B cell (primary cell): Measurements from ENCODE around the gene HAPSTR1. TPM values are rescaled to one million over a fixed set of nuclear protein-coding genes. Genes with fewer than 3 reads are reported as not detected.

Experiments
- ATAC-seq: fragments of 200-7000 bp; cut with Tn5 transposase; one replicate; pipeline ENCODE4 v1.10.0; 2021; ENCODE audit warnings: low read depth, mild to moderate bottlenecking, moderate number of reproducible peaks, moderate library complexity
- CTCF ChIA-PET: fragments of 350-600 bp; sonication (Branson Sonifier 250); formaldehyde crosslinking; loops from one replicate; lab custom pipeline; 2021; ENCODE audit warnings: antibody characterized with exemption, inconsistent platforms; lab: Charles Lee
- POLR2A ChIA-PET: fragments of 350-600 bp; sonication (Branson Sonifier 250); formaldehyde crosslinking; loops from one replicate; lab custom pipeline; 2021; ENCODE audit warnings: antibody characterized with exemption; lab: Charles Lee
- DNase-seq: peaks from one replicate; pipeline ENCODE4 v3.0.0; 2013
- H2AFZ ChIP-seq: 2 replicates; pipeline ENCODE4 v1.6.1; 2012; ENCODE audit warnings: mild to moderate bottlenecking, low read depth, low read length; ENCODE audit not compliant: insufficient read depth, poor library complexity, severe bottlenecking
- H3K27ac ChIP-seq, 2 donors: 1 replicate in 1 of 2; 2 replicates in 1 of 2; pipeline ENCODE4 v1.5.1; 2012 to 2013; ENCODE audit warnings: low read length in 2 of 2, mild to moderate bottlenecking in 2 of 2, moderate library complexity in 1 of 2
- H3K27me3 ChIP-seq, 4 experiments: fragments of 200-600 bp in 1 of 4; sonication (generic) in 1 of 4; replicated peaks in 1 of 4; 1 replicate in 2 of 4; 2 replicates in 2 of 4; pipeline versions ENCODE4 v1.6.1 to v1.7.0; 2013 to 2016; ENCODE audit warnings: low read length in 3 of 4, mild to moderate bottlenecking in 2 of 4, mixed read lengths in 1 of 4, moderate library complexity in 1 of 4; ENCODE audit not compliant: insufficient read depth in 4 of 4, control insufficient read depth in 3 of 4; ENCODE audit errors: control extremely low read depth in 1 of 4
- H3K36me3 ChIP-seq, 2 experiments: replicated peaks in 1 of 2; 1 replicate in 1 of 2; 2 replicates in 1 of 2; pipeline versions ENCODE4 v1.6.1 to v1.7.1; 2013; ENCODE audit warnings: low read length in 1 of 2; ENCODE audit not compliant: insufficient read depth in 2 of 2, control insufficient read depth in 1 of 2; ENCODE audit errors: control extremely low read depth in 1 of 2, extremely low read depth in 1 of 2
- H3K4me1 ChIP-seq, 2 donors: fragments of 200-600 bp in 1 of 2; sonication (generic) in 1 of 2; 1 replicate in 1 of 2; 2 replicates in 1 of 2; pipeline versions ENCODE4 v1.5.1 to v1.6.1; 2013 to 2017; ENCODE audit warnings: low read length in 2 of 2; ENCODE audit not compliant: control insufficient read depth in 2 of 2, insufficient read depth in 2 of 2
- H3K4me2 ChIP-seq: replicated peaks from 2 replicates; pipeline ENCODE3; 2012; ENCODE audit warnings: mild to moderate bottlenecking, low read depth, low read length; ENCODE audit not compliant: poor library complexity, severe bottlenecking
- H3K4me3 ChIP-seq, 5 experiments: fragments of 200-600 bp in 1 of 5; sonication (generic) in 1 of 5; 1 replicate in 3 of 5; 2 replicates in 2 of 5; pipeline versions ENCODE4 v1.5.1 to v1.7.0; 2011 to 2016; ENCODE audit warnings: low read length in 4 of 5, mild to moderate bottlenecking in 4 of 5, low read depth in 2 of 5, control low read depth in 1 of 5, moderate library complexity in 1 of 5; ENCODE audit not compliant: insufficient read depth in 1 of 5; ENCODE audit errors: control extremely low read depth in 1 of 5, extremely low read depth in 1 of 5
- H3K79me2 ChIP-seq: fragments of 200-600 bp; sonication (generic); one replicate; pipeline ENCODE4 v1.6.0; 2016; ENCODE audit warnings: low read length; ENCODE audit not compliant: control insufficient read depth, insufficient read depth
- H3K9ac ChIP-seq: fragments of 200-600 bp; sonication (generic); 2 replicates; pipeline ENCODE4 v1.6.1; 2017; ENCODE audit warnings: mild to moderate bottlenecking, low read length, moderate library complexity
- H3K9me3 ChIP-seq, 3 donors: one replicate each; pipeline versions ENCODE4 v1.6.1 to v1.7.1; 2013; ENCODE audit warnings: low read length in 2 of 3; ENCODE audit not compliant: control insufficient read depth in 2 of 3, insufficient read depth in 1 of 3; ENCODE audit errors: control extremely low read depth in 1 of 3
- H4K20me1 ChIP-seq: 2 replicates; pipeline ENCODE4 v1.6.0; 2012; ENCODE audit warnings: mild to moderate bottlenecking, low read length; ENCODE audit not compliant: insufficient read depth, control insufficient read depth, poor library complexity, severe bottlenecking
- H3K27ac Mint-ChIP-seq: one replicate; pipeline ENCODE4 v1.8.0; 2021; ENCODE audit warnings: mixed read lengths
- H3K27me3 Mint-ChIP-seq: one replicate; pipeline ENCODE4 v1.8.0; 2021; ENCODE audit warnings: mixed read lengths
- H3K4me1 Mint-ChIP-seq: one replicate; pipeline ENCODE4 v1.8.0; 2021; ENCODE audit warnings: mixed read lengths
- H3K4me3 Mint-ChIP-seq: one replicate; pipeline ENCODE4 v1.8.0; 2021; ENCODE audit warnings: mixed read lengths
- H3K9me3 Mint-ChIP-seq: one replicate; pipeline ENCODE4 v1.8.0; 2022; ENCODE audit warnings: mixed read lengths; ENCODE audit not compliant: insufficient read depth
- EZH2 ChIP-seq: IDR thresholded peaks from 2 replicates; pipeline ENCODE4 v1.6.1; 2012; ENCODE audit warnings: borderline replicate concordance, low read depth, mild to moderate bottlenecking, moderate library complexity, low read length; ENCODE audit not compliant: insufficient read depth, poor library complexity, severe bottlenecking
- WGBS: methylation state at CpG from one replicate; pipeline ENCODE4 v1.1.5; 2013; ENCODE audit warnings: missing lambda C conversion rate; ENCODE audit not compliant: insufficient coverage; 5-methylcytosine and 5-hydroxymethylcytosine counted together
- intact Hi-C: fragments of 100-400 bp; cut with micrococcal nuclease; formaldehyde crosslinking; loops from one replicate; pipeline ENCODE4 v1.10.0; 2022
- polyA plus RNA-seq: library from polyadenylated mRNA; depleted of rRNA; stranded (reverse); fragments of >200 nt; gene quantifications from 2 replicates; pipeline ENCODE4 v1.2.3, GENCODE V29; 2012
- total RNA-seq, 2 donors: library from RNA; stranded (reverse); fragments of 120-200 nt in 1 of 2; gene quantifications; 1 replicate in 1 of 2; 2 replicates in 1 of 2; pipeline versions ENCODE4 v1.2.3 to v1.2.4, GENCODE V29; 2013 to 2022
- TF ChIP-seq, protein P1 (sequence below): fragments of 200-600 bp; IDR thresholded peaks from one replicate; pipeline ENCODE4 v1.8.0; 2022; ENCODE audit warnings: antibody characterized with exemption, mild to moderate bottlenecking

HAPSTR1 gene
- total and polyA plus RNA-seq, 2 donors (not counting 1 experiment from before 2014, with no cell fraction given), result 35.5 to 99.2 TPM

DNA sequence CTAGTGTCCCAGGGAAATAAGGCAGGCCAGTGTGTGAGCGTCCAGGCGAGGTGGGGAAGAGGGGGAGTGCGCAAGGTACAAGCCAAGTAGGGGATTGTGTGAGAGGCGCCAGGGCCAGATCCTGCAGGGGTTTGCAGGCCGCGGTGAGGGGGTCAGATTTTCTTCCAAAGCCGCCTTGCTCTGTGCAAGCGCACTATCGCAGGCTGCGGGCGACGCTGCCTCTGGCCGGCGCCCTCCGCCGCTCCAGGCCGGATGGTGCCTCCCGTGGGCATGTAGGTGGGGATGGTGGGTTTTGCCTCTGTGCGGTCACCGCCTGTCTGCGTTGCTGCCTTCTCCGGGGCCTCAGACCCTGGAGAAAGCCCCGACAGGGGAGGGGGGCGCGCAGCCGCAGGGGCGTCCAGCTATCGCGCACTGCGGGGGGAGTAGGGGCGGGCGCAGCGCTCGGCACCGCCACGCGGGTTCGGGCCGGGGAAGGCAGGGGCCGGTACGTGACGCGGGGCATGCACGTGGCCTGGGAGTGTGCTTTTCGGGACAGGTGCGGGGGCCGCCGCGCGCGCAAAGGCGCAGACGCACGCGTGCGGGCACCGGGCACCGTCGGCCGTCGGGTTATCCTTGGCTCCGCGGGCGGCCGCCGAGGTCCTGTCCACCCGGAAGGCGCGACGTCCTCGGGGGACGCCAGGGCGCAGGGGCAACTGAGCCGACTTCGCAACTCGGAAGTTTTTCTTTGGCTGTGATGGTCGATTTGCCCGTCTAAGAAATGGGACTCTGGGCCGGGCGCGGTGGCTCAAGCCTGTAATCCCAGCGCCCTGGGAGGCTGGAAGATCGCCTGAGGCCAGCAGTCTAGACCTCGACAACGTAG lies 1.1 kb upstream of the HAPSTR1 start:
- Histone ChIP-seq H3K9me3 (no peaks in the 10 kb centered on the region), H3K9ac (peak overlapping the region; percentile 76), H2AFZ (peak overlapping the region; percentile 97), H3K4me3 (peak overlapping the region; percentile 36 to 90 (median 67)), H3K36me3 (peaks cover 4 to 18% of the 10 kb centered on the region in 2 experiments), H3K4me2 (peak overlapping the region; percentile 98), H4K20me1 (peaks cover 28% of the 10 kb centered on the region), H3K79me2 (peaks cover 37% of the 10 kb centered on the region), H3K4me1 (peaks cover 22 to 29% of the 10 kb centered on the region in 2 donors), H3K27me3 (no peaks in the 10 kb centered on the region), H3K27ac (peak overlapping the region; percentile 85)
- ATAC-seq, result no peak
- POLR2A ChIA-PET, result interaction anchor here (0.7 to 3.1 kb wide), 13 partner anchors 10 to 290 kb away, joined by 3 to 49 read pairs (median 6); partner anchors contain the start of gene CARHSP1
- peaks cover 30% of the 10 kb centered on the region for H3K4me1 Mint-ChIP-seq
- TF ChIP-seq EZH2, result no peak
- no peaks in the 10 kb centered on the region for H3K27me3 Mint-ChIP-seq
- H3K9me3 Mint-ChIP-seq, result no peaks in the 10 kb centered on the region
- WGBS, result 6% methylated on average over 85 of the region's 85 CpGs
- DNase-seq, result peak; percentile 73
- intact Hi-C loops, result loop anchor here (5.0 to 10.0 kb wide), 3 partner anchors 42 to 1204 kb away; no protein-coding TSS in a partner anchor
- peak overlapping the region; percentile 91 for H3K27ac Mint-ChIP-seq
- CTCF ChIA-PET, result interaction anchor here (0.7 to 1.6 kb wide), 3 partner anchors 46 to 147 kb away, joined by 3 to 6 read pairs (median 4); no protein-coding TSS in a partner anchor
- H3K4me3 Mint-ChIP-seq, result peak overlapping the region; percentile 85

DNA sequence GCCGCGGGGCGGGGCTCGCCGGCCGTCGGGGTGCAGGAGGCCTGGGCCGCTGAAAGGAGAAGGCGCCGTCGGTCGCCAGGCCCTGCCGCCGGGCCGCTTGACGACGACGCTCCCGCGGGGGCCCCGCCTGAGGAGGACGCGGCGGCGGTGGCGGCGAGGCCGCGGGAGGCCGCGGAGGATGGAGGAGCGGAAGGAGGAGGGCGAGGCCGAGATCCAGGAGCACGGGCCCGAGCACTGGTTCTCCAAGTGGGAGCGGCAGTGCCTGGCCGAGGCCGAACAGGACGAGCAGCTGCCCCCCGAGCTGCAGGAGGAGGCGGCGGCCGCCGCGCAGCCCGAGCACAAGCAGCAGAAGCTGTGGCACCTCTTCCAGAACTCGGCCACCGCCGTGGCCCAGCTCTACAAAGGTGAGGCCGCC lies 430 bp downstream of the HAPSTR1 start:
- ATAC-seq (peak; percentile 3), DNase-seq (peak; percentile 81)
- peak overlapping the region; percentile 47 to 88 (median 87) for H3K4me3 ChIP-seq
- ChIA-PET POLR2A (interaction anchor here (0.6 to 3.1 kb wide), 17 partner anchors 8 to 1645 kb away, joined by 3 to 49 read pairs (median 6); no protein-coding TSS in a partner anchor), CTCF (interaction anchor here (0.7 to 1.6 kb wide), 6 partner anchors 33 to 219 kb away, joined by 3 to 11 read pairs (median 5); no protein-coding TSS in a partner anchor)
- under 1% methylated on average over 51 of the region's 51 CpGs for WGBS
- Mint-ChIP-seq H3K4me3 (peak overlapping the region; percentile 85), H3K27ac (peak overlapping the region; percentile 56), H3K4me1 (peaks cover 42% of the 10 kb centered on the region), H3K9me3 (no peaks in the 10 kb centered on the region), H3K27me3 (no peaks in the 10 kb centered on the region)
- H3K27ac ChIP-seq, result peak overlapping the region; percentile 90 to 98
- H3K79me2 ChIP-seq, result peaks cover 52% of the 10 kb centered on the region
- intact Hi-C loops, result loop anchor here (1.0 to 10.0 kb wide), 8 partner anchors 7 to 1203 kb away; partner anchors contain the start of gene CARHSP1
- H3K36me3 ChIP-seq, result peaks cover 7 to 28% of the 10 kb centered on the region in 2 experiments
- peak overlapping the region; percentile 67 for H2AFZ ChIP-seq
- H3K4me1 ChIP-seq, result peaks cover 34 to 44% of the 10 kb centered on the region in 2 donors
- H3K27me3 ChIP-seq, result no peaks in the 10 kb centered on the region
- H3K9me3 ChIP-seq, result no peaks in the 10 kb centered on the region
- TF ChIP-seq, protein P1, sequence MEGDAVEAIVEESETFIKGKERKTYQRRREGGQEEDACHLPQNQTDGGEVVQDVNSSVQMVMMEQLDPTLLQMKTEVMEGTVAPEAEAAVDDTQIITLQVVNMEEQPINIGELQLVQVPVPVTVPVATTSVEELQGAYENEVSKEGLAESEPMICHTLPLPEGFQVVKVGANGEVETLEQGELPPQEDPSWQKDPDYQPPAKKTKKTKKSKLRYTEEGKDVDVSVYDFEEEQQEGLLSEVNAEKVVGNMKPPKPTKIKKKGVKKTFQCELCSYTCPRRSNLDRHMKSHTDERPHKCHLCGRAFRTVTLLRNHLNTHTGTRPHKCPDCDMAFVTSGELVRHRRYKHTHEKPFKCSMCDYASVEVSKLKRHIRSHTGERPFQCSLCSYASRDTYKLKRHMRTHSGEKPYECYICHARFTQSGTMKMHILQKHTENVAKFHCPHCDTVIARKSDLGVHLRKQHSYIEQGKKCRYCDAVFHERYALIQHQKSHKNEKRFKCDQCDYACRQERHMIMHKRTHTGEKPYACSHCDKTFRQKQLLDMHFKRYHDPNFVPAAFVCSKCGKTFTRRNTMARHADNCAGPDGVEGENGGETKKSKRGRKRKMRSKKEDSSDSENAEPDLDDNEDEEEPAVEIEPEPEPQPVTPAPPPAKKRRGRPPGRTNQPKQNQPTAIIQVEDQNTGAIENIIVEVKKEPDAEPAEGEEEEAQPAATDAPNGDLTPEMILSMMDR, result no peak
- no peak for TF ChIP-seq EZH2
- peak overlapping the region; percentile 81 for H3K4me2 ChIP-seq
- H4K20me1 ChIP-seq, result peaks cover 43% of the 10 kb centered on the region
- H3K9ac ChIP-seq, result peak overlapping the region; percentile 94
